Measurements from ENCODE around the gene PLXDC2. TPM values are rescaled to one million over a fixed set of nuclear protein-coding genes. Genes with fewer than 3 reads are reported as not detected.
"Not testable (repeated sequence)": the region's sequence is repeated elsewhere in the genome, so short reads cannot be mapped to it uniquely, and the experiment has no call there.

PLXDC2 gene
- total RNA-seq, result 1.3 and 3.3 TPM in 2 replicates

DNA sequence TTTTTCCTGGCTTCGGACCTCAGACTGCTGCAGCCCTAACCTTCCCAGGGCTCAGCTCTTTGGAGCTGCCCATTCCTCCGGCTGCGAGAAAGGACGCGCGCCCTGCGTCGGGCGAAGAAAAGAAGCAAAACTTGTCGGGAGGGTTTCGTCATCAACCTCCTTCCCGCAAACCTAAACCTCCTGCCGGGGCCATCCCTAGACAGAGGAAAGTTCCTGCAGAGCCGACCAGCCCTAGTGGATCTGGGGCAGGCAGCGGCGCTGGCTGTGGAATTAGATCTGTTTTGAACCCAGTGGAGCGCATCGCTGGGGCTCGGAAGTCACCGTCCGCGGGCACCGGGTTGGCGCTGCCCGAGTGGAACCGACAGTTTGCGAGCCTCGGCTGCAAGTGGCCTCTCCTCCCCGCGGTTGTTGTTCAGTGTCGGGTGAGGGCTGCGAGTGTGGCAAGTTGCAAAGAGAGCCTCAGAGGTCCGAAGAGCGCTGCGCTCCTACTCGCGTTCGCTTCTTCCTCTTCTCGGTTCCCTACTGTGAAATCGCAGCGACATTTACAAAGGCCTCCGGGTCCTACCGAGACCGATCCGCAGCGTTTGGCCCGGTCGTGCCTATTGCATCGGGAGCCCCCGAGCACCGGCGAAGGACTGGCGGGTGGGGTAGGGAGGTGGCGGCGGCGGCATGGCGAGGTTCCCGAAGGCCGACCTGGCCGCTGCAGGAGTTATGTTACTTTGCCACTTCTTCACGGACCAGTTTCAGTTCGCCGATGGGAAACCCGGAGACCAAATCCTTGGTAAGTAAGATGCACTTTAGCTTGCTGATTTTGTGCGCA, at the start of gene PLXDC2:
PLXDC2 (plus strand) TSS at position 22 of the 820 bp plus-strand sequence.
- Histone ChIP-seq H3K36me3 (ENCODE audit: control insufficient read depth, insufficient read depth, low read length) (no peaks in the 10 kb centered on the region), H3K4me3 (ENCODE audit: low read depth, low read length) (peak within 1 kb of the TSS; percentile 56), H3K27me3 (ENCODE audit: control insufficient read depth, insufficient read depth, low read length) (peaks cover 6% of the 10 kb centered on the region)
- TF ChIP-seq, protein P1, sequence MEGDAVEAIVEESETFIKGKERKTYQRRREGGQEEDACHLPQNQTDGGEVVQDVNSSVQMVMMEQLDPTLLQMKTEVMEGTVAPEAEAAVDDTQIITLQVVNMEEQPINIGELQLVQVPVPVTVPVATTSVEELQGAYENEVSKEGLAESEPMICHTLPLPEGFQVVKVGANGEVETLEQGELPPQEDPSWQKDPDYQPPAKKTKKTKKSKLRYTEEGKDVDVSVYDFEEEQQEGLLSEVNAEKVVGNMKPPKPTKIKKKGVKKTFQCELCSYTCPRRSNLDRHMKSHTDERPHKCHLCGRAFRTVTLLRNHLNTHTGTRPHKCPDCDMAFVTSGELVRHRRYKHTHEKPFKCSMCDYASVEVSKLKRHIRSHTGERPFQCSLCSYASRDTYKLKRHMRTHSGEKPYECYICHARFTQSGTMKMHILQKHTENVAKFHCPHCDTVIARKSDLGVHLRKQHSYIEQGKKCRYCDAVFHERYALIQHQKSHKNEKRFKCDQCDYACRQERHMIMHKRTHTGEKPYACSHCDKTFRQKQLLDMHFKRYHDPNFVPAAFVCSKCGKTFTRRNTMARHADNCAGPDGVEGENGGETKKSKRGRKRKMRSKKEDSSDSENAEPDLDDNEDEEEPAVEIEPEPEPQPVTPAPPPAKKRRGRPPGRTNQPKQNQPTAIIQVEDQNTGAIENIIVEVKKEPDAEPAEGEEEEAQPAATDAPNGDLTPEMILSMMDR (IDR thresholded peaks at IDR 0.05; ENCODE audit: insufficient read depth, low read length, severe bottlenecking), result no peak
- peak; percentile 47 for DNase-seq (ENCODE audit: low read depth)
- no peak for FAIRE-seq

DNA sequence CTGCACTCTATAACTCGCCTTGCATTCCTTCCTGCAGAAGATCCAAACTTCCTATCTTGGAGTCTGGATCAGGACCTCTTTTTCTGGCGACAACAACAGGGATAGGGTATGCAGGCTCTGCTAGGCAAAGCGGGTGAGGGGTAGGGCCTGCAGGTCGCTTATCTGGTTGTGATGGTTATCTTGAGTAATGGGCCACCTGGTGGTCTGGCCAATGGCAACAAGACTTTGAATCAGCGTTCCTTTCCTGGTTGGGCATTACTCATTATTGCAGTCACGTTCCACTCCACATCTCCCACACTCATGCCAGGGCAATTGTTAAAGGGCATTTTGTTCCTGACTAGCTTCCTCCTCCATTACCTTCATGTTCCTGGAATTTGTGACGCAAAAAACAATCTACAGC, 48.4 kb upstream of the PLXDC2 start:
- no peak for FAIRE-seq
- peak; percentile 32 for DNase-seq (ENCODE audit: low read depth)
- H3K36me3 ChIP-seq (ENCODE audit: control insufficient read depth, insufficient read depth, low read length), result no peaks in the 10 kb centered on the region
- no peaks in the 10 kb centered on the region for H3K27me3 ChIP-seq (ENCODE audit: control insufficient read depth, insufficient read depth, low read length)
- TF ChIP-seq, protein P1 (IDR thresholded peaks at IDR 0.05; ENCODE audit: insufficient read depth, low read length, severe bottlenecking), result no peak
- no peak overlapping the region for H3K4me3 ChIP-seq (ENCODE audit: low read depth, low read length)

- not testable (repeated sequence) for H3K36me3 ChIP-seq (ENCODE audit: control insufficient read depth, insufficient read depth, low read length); FAIRE-seq; H3K4me3 ChIP-seq (ENCODE audit: low read depth, low read length); H3K27me3 ChIP-seq (ENCODE audit: control insufficient read depth, insufficient read depth, low read length); DNase-seq (ENCODE audit: low read depth)
These were observed 46.4 kb upstream of the PLXDC2 start for GRCh38 chr10:19769826-19770225.

DNA sequence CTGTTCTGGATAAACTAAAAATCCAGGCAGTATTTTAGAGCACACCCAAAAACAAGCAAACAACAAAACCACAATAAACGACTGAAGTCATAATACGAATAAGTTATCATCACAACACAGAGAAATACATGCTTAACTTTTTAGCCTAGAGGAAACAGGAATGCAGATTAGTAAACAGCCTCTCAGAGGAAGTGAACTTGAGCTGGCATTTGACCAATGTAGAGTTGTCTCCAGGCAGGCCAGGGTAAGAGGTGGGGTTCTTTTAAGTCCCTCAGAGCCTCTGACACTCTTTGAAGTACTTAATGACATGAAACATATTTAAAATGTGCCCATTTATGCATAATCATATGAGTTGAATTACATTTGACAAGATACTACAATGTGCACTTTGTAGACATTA, 43.3 kb upstream of the PLXDC2 start:
- H3K27me3 ChIP-seq (ENCODE audit: control insufficient read depth, insufficient read depth, low read length), result no peaks in the 10 kb centered on the region
- H3K36me3 ChIP-seq (ENCODE audit: control insufficient read depth, insufficient read depth, low read length), result no peaks in the 10 kb centered on the region
- TF ChIP-seq, protein P1 (IDR thresholded peaks at IDR 0.05; ENCODE audit: insufficient read depth, low read length, severe bottlenecking), result no peak
- no peak overlapping the region for H3K4me3 ChIP-seq (ENCODE audit: low read depth, low read length)
- DNase-seq (ENCODE audit: low read depth) (peak; percentile 4), FAIRE-seq (no peak)

DNA sequence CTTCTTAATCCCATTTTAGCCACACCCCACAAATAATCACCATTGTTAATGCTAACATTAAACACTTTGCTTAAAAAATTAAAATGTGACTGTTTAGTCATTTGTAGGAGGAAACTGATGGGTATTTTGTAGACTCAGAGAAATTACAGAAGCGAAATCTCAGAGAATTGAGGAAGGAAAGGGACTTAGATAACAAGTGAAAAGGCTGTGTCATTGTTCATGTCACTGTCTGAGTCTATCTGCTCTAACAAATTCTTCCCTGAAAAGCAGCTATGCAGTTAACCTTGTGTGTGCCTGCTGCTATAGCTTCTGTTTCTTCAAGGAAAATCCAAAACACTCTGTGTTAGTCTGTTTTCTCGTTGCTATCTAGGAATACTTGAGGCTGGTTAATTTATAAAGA, 40.9 kb upstream of the PLXDC2 start:
- DNase-seq (ENCODE audit: low read depth) (no peak), FAIRE-seq (no peak)
- no peak overlapping the region for H3K4me3 ChIP-seq (ENCODE audit: low read depth, low read length)
- no peaks in the 10 kb centered on the region for H3K36me3 ChIP-seq (ENCODE audit: control insufficient read depth, insufficient read depth, low read length)
- TF ChIP-seq, protein P1 (IDR thresholded peaks at IDR 0.05; ENCODE audit: insufficient read depth, low read length, severe bottlenecking), result no peak
- no peaks in the 10 kb centered on the region for H3K27me3 ChIP-seq (ENCODE audit: control insufficient read depth, insufficient read depth, low read length)

GRCh38 chr10:19777806-19778205, 38.4 kb upstream of the PLXDC2 start:
- Histone ChIP-seq H3K4me3 (ENCODE audit: low read depth, low read length) (no peak overlapping the region), H3K36me3 (ENCODE audit: control insufficient read depth, insufficient read depth, low read length) (no peaks in the 10 kb centered on the region), H3K27me3 (ENCODE audit: control insufficient read depth, insufficient read depth, low read length) (no peaks in the 10 kb centered on the region)
- TF ChIP-seq, protein P1 (IDR thresholded peaks at IDR 0.05; ENCODE audit: insufficient read depth, low read length, severe bottlenecking), result no peak
- DNase-seq (ENCODE audit: low read depth) (peak; percentile 52), FAIRE-seq (no peak)
